Stimulated activated CD4-positive, alpha-beta T cell treated with anti-CD3 and anti-CD28 coated beads, Interleukin-2, amount 100 ng/mL, for 24 hours (primary cell): ENCODE results near the gene TXK.

ENCODE experiments used
- DNase-seq, 2 donors: peaks; one replicate each; pipeline ENCODE4 v3.0.0-alpha.2; 2020

TXK gene

DNA sequence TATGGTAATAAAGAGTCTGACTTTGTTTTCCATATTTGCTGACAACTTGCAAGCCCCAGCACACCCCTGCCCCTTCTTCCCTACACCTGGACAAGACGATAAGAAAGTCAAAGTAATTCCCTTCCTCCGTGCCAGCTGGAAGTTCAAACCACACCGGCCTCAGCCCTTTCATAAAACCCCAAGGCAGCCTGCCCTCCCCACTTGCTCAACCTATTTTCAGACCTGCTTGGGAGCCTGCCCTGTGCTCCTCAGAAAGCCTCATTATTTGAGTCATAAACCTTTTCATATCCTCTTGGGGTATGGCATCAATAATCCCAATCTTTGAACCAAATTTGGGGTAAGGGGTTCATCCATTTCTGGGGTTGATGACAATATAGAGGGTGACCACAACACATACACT lies 88.0 kb downstream of the TXK start:
- peak in 1 of 2 donors; percentile 27 for DNase-seq

DNA sequence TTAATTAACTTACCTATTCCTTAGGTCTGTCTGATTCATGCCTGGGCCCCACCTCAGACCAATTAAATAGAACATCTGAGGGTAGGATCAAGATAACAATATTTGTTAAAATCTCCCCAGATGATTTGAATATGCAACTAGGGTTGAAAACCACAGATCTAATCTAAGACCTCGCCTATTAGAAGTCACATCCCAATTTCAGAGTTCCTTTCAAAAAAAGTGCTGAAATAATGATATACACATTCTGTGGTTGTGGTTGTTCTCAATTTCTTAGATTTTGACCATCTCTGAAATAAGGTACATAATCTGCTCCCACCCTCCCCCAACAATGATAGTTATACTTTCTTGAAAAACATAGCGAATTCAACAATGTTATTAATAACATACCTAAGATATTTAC lies 89.8 kb downstream of the TXK start:
- no peak for DNase-seq

DNA sequence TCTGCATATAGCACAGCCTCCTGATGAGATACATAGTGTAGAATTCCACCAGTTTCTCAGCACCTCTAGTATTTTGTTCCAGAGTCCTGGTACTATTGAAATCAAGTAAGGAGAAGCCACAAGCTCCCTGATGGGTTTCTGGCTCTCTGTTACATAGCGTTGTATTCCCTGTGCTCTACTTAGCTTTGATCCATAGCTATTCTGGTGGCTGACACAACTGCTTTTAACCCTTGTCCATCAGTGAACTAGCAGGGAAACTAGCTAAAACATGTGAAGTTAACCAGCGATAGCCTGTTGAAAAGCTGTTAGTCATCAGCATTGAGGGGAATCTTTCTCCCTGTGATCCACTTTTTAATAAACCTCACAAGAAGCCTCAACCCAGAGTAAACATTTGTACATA lies 90.5 kb downstream of the TXK start:
- no peak for DNase-seq

GRCh38 chr4:48042979-48043461 lies 91.0 kb downstream of the TXK start:
- no peak for DNase-seq

GRCh38 chr4:48041535-48042137 lies 92.4 kb downstream of the TXK start:
- DNase-seq, result peak; percentile 51 to 55

DNA sequence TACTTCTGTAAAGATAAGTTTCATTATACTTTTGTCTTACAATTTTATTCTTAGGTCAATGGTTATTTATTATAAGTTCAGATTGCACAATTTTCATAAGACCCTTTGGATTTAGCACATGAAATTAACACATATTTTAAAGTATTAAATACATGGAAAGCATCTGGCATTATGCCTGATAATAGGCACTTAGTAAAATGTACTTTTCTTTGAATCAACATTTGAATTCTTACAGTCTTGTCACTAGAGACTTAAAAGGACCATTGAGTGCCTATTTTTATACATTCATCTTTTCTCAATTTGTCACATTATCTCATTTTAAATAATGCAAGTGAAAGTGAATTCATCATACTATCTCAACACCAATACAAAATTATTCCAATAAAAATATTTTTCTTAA lies 94.5 kb downstream of the TXK start:
- DNase-seq, result no peak

DNA sequence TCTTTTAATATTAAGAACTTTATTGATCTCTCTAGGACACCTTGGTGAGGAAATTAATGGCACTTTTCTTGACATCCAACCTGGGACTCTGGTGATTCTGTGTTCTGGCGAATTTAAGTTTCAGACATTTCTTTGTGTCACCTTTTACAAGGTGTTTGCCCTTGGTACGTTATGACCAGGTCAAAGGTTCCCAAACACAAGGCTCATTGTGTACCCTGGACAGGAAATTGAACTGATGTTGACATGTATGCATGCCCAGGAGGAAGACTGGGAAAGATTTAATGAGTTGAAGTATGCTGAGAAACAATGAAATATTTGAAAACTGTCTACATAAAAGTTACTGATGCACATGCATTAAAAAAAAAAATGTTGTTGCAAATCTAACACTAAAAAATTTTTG lies 95.4 kb downstream of the TXK start:
- no peak for DNase-seq

DNA sequence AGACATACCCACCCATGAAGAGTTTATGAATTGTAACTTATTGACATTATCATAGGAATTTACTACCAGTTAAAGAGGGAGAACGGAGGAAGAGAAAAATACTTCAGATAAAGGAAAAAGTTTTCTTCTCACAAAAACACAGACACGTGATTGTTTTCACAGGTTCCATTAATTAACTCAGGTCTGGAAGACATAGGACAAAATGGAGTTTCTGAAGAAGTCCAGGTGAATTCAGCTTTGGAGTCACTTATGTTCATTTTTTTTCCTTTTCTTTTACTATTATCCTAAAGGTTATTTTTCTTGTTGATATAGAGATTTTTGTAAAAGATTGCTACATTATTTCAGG lies 97.0 kb downstream of the TXK start:
- no peak for DNase-seq

DNA sequence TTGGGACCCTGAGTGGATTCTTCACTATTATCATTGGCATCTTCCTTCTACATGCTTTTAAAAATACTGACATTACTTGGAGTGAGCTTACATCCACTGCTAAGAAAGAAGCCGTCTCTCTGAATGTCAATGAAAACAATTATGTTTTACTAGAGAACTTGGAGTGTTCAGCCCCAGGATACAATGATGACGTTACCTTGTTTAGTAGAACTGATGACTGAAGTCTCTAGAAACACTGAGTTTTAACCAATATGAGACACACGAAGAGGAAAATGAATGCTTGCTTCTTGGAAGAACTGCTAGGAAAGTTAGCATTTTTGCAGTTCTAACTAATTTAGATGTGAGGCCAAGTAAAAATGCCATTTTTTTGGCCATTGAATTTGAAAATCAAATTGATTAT lies 98.1 kb downstream of the TXK start:
- DNase-seq, result no peak

DNA sequence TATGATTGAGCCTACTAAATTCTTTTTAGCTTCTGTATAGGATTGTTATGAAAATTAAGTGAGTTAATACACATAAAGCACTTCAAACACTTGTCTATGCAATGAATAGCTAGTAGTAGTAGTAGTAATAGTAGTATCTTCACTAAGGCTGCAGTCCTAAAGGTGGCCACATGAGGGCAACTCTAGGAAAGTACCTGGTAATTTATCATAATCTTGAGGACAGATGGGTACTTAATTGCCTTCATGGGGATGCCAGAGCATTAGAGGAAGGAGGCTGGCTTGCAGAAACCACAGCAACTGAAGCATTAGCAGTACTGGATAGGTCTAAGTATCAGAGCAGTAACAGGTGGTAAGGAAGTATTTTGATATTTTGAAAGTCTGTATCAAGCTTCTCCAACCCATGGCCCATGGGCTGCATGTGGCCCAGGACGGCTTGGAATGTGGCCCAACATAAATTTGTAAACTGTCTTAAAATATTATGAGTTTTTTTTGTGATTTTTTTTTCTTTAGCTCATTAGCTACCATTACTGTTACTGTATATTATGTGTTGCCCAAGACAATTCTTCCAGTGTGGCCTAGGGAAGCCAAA lies 100.1 kb downstream of the TXK start:
- DNase-seq, result peak; percentile 69 to 72

- DNase-seq, result no peak
Measured at GRCh38 chr4:48033412-48033811, 100.6 kb downstream of the TXK start.

- DNase-seq, result no peak
Measured at GRCh38 chr4:48032721-48033120, 101.3 kb downstream of the TXK start.

- no peak for DNase-seq
Measured at GRCh38 chr4:48031802-48032525, 102.1 kb downstream of the TXK start.

GRCh38 chr4:48030470-48030869 lies 103.6 kb downstream of the TXK start:
- no peak for DNase-seq

- no peak for DNase-seq
Measured at GRCh38 chr4:48028696-48029095, 105.4 kb downstream of the TXK start.

GRCh38 chr4:48027653-48028052 lies 106.4 kb downstream of the TXK start:
- no peak for DNase-seq

DNA sequence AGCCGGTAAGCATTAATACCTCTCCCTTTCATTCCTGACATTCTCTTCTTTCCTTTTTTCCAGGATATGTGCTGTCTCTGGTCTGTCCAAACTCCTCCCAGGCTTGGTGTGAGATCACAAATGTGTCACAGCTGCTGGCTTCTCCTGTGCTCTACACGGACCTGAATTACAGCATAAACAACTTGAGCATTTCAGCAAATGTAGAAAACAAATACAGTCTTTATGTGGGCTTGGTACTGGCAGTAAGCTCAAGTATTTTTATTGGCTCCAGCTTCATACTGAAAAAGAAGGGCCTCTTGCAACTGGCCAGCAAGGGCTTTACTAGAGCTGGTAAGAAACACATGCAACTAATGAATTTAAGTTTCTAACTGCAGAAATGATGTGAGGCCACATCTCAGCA lies 109.0 kb downstream of the TXK start:
- no peak for DNase-seq

- DNase-seq, result no peak
Measured at GRCh38 chr4:48024522-48024921, 109.5 kb downstream of the TXK start.

DNA sequence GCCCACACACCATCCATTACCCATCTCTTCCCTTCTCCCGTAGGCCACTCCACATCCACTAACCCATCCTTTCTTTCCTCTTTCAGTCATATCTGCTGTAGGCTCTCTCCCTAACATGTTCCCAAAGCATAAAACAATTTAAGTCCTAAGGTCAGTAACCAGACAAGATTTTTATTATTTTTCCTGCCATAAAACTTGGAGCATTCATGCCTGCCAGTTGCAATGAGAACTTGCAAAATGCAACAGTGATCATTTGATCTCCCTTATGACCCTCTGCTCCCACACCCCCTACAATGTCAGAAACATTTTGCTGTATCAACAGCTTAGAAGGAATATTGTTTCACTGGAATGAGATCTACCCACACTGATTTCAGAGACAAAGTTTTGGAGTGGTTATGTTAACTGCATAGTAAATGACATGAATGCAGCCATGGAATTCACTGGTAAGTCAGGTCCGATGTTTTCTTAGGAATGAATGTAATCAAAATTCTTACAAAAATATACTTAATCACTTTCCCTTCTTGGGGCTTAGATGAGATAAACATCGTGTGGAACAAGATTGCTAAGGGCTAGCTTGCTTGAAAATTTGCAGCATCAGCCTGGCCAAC lies 111.8 kb downstream of the TXK start:
- no peak for DNase-seq

DNA sequence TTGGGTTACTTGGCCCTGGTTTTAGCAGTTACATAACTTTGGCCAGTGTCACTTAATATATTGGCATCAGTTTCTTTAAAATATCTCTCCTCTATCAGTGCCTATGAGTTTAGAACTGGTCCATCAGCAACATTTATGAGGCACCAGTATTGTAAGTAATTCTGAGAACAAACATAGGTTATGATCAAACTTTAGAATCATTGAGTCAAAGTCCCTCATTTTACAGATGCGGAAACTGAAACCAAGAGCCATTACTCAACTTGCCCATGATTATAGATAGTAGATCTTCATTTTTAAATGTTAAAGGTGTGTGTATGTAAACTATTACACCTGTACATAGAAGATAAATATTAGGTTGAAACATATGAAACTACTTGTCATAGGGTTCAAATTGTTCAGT lies 113.0 kb downstream of the TXK start:
- DNase-seq, result no peak

DNA sequence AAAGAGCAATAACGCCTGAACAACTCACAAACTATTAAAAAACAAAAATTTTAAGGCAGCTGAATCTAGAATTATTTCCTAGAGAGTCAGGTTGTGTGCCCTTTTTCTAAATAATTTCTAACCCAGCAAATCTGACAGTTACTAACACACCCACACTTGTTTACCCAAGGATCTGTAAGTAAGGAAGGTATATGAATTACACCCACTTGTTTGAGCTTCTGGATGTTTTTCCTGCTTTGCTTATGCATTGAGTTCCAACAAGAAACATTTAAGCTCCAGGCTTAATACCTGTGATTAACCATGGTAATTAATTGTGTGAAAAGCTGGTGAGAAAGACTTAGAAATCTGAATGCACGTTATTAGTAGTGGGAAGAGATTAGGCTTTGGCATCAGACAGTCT lies 115.9 kb downstream of the TXK start:
- DNase-seq, result no peak

- DNase-seq, result peak; percentile 60 to 68
Measured at GRCh38 chr4:48017108-48017571, 116.9 kb downstream of the TXK start.
